Lower leg skin (tissue), 3 donors: ENCODE data around the gene ZNF324.

ENCODE experiments used
- CTCF ChIP-seq, 3 donors: fragments of 450-650 bp; IDR thresholded peaks; one replicate each; pipeline ENCODE4 v1.5.1; 2016; ENCODE audit warnings: antibody characterized with exemption in 3 of 3, mild to moderate bottlenecking in 3 of 3, moderate library complexity in 2 of 3
- POLR2A ChIP-seq, 2 donors: fragments of 450-650 bp; IDR thresholded peaks; one replicate each; pipeline ENCODE4 v1.6.1; 2016 to 2017; ENCODE audit warnings: antibody characterized with exemption in 2 of 2, mild to moderate bottlenecking in 1 of 2, moderate library complexity in 1 of 2

- no peak for TF ChIP-seq CTCF (IDR thresholded peaks at IDR 0.05)
- no peak for TF ChIP-seq POLR2A (IDR thresholded peaks at IDR 0.05)
Measured at GRCh38 chr19:58491393-58491792, 24.5 kb downstream of the ZNF324 start.
